ENCODE data around the gene SHROOM3.
A peak's percentile ranks its signal among the peaks of the same experiment; 100 is the strongest.

SHROOM3 gene

DNA sequence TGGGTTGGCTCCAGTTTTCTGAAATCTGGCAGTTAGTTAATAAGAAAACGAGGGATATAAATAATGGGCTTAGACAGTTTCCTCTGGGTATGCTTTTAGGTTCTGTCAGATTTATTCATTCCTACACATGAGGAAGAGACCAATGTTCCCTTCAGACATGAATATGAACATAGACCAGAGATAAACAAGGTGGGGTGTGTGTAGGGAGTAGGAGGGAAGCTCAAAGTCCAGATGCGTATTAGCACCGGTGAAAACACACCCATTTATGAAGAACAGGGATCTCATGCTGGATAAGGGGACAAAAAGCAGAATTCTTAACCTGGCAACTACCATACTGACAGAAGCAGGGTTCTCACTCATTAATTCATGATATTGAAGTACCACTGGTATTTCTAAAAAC is 240.0 kb downstream of the SHROOM3 start:
- Histone ChIP-seq H3K36me3 (ENCODE audit: control insufficient read depth, insufficient read depth, low read length) (no peaks in the 10 kb centered on the region), H3K4me3 (ENCODE audit: low read depth, low read length) (no peak overlapping the region), H3K4me1 (ENCODE audit: control insufficient read depth, insufficient read depth, low read length) (no peaks in the 10 kb centered on the region), H3K27ac (ENCODE audit: low read depth, low read length) (no peak overlapping the region), H3K9ac (ENCODE audit: low read depth, low read length) (no peak overlapping the region), H3K27me3 (ENCODE audit: control insufficient read depth, insufficient read depth, low read length) (no peaks in the 10 kb centered on the region), H3K9me3 (ENCODE audit: control insufficient read depth, insufficient read depth, low read length) (no peaks in the 10 kb centered on the region)

DNA sequence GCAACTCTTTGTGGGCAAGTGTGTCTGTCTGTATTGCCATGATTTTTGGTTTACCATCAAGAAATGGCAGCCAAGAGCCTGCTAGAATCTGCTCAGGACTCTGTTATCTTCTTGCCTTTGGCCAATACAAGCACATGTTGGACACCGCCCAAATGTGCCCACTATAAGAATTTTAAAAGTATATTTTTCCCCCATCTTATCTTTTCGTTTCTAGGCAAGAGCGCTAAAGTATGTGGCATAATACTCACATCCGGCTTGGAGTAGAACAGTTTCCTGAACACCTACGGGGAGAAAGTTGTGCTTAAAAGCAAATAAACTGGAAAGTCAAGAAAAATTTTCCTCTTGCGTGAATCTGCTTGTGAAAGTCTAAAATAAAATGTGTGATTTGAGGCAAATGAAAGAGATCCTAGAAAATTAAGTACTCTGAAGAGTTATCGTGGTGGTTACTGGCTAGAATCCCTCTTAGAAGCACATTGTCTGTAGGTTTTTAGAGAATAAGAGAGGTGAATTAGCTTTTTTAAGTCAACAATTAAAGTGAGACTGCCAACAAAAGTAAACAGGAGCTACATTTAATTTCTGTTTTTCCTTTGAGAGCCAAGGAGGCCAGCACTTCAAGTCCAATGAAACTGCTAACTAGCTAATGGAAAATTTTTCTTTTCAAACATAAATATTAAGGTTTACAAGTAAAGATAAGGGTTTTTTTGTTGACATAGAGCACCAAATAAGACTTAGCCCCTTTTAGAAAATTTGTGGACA is 242.7 kb downstream of the SHROOM3 start:
- Histone ChIP-seq H3K27me3 (ENCODE audit: control insufficient read depth, insufficient read depth, low read length) (no peaks in the 10 kb centered on the region), H3K4me3 (ENCODE audit: low read depth, low read length) (no peak overlapping the region), H3K36me3 (ENCODE audit: control insufficient read depth, insufficient read depth, low read length) (no peaks in the 10 kb centered on the region), H3K4me1 (ENCODE audit: control insufficient read depth, insufficient read depth, low read length) (no peaks in the 10 kb centered on the region), H3K9me3 (ENCODE audit: control insufficient read depth, insufficient read depth, low read length) (no peaks in the 10 kb centered on the region), H3K9ac (ENCODE audit: low read depth, low read length) (no peak overlapping the region), H3K27ac (ENCODE audit: low read depth, low read length) (no peak overlapping the region)

DNA sequence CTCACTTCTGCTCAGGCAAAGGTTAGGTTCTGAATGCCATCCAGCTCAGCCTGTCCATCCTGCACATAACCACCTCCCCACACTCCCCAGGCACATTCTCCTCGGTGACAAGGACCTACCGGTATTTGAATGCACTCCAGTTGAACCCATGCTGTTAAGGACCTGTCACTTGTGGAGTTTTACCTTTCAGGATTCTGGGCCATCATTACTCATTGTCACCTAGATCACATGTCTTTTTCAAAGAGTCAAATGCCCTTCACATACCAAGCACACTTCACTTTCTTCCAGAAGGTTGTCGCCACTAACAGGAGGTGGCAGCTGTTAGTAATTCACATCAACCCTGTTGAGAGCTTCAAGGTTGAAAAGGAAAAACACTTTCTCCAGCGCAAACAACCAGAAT is 244.7 kb downstream of the SHROOM3 start:
- Histone ChIP-seq H3K4me3 (ENCODE audit: low read depth, low read length) (no peak overlapping the region), H3K9ac (ENCODE audit: low read depth, low read length) (no peak overlapping the region), H3K4me1 (ENCODE audit: control insufficient read depth, insufficient read depth, low read length) (no peaks in the 10 kb centered on the region), H3K27ac (ENCODE audit: low read depth, low read length) (no peak overlapping the region), H3K9me3 (ENCODE audit: control insufficient read depth, insufficient read depth, low read length) (no peaks in the 10 kb centered on the region), H3K27me3 (ENCODE audit: control insufficient read depth, insufficient read depth, low read length) (no peaks in the 10 kb centered on the region), H3K36me3 (ENCODE audit: control insufficient read depth, insufficient read depth, low read length) (no peaks in the 10 kb centered on the region)

DNA sequence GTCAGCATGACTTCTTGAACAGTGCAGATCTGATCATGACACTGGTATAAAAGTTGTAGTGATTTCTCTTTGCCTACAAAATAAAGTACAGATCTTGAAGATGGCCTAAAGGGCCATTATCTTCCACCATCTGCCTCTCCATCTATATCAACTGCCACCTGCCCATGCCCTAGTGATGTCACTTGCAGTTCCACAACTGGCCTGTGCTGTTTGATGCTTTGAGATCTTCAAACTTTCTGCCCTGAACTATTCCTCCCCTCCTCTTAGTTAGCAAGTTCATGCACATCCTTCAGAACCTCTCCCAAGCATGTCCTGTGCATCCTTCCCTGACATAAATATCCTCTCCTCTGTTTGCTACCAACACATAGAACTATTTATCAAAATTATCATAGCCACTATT is 245.9 kb downstream of the SHROOM3 start:
- Histone ChIP-seq H3K4me3 (ENCODE audit: low read depth, low read length) (no peak overlapping the region), H3K27me3 (ENCODE audit: control insufficient read depth, insufficient read depth, low read length) (no peaks in the 10 kb centered on the region), H3K4me1 (ENCODE audit: control insufficient read depth, insufficient read depth, low read length) (no peaks in the 10 kb centered on the region), H3K36me3 (ENCODE audit: control insufficient read depth, insufficient read depth, low read length) (no peaks in the 10 kb centered on the region), H3K9ac (ENCODE audit: low read depth, low read length) (no peak overlapping the region), H3K9me3 (ENCODE audit: control insufficient read depth, insufficient read depth, low read length) (no peaks in the 10 kb centered on the region), H3K27ac (ENCODE audit: low read depth, low read length) (no peak overlapping the region)

DNA sequence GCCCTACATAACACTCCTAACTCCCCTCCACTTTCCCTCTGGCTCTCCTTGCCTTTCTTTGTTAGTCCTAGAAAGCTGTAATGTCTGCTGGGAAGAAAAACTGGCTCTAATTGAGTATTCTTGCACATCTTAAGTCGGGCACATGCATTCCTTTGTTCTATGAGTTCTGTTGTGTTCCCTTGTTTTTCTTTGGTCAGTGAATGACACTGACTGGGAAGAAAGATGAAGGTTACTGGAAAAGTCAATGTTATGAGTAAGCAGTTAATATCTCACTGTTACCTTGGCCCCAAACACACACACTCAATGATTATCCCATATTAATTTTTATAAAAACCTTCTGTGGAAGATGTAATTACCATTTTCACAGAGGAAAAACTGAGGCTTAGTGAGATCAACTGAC is 247.0 kb downstream of the SHROOM3 start:
- H3K36me3 ChIP-seq (ENCODE audit: control insufficient read depth, insufficient read depth, low read length) = no peaks in the 10 kb centered on the region
- no peak overlapping the region for H3K9ac ChIP-seq (ENCODE audit: low read depth, low read length)

DNA sequence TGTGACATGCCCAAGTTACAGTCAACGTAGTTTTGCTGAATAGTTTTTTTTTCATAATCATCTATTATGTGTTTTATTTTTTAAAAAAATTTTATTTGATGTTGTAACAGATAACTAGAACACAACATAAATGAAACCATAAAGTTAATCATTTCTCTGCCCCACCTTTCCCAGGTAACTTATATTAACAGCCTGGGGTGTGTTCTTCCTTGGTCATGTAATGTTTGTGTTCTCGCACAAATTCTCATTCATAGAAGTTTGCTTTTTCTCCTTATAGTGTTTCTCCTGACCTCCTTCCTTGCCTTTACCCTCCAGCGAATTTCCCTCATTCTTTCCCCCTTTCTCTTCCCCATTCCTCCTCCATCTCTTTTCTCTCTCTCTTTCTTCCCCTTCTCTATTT is 248.1 kb downstream of the SHROOM3 start:
- H3K9ac ChIP-seq (ENCODE audit: low read depth, low read length) = no peak overlapping the region
- peaks cover 10% of the 10 kb centered on the region for H3K4me1 ChIP-seq (ENCODE audit: control insufficient read depth, insufficient read depth, low read length)
- no peaks in the 10 kb centered on the region for H3K36me3 ChIP-seq (ENCODE audit: control insufficient read depth, insufficient read depth, low read length)
- H3K27me3 ChIP-seq (ENCODE audit: control insufficient read depth, insufficient read depth, low read length) = peaks cover 12% of the 10 kb centered on the region
- no peak overlapping the region for H3K27ac ChIP-seq (ENCODE audit: low read depth, low read length)
- H3K4me3 ChIP-seq (ENCODE audit: low read depth, low read length) = no peak overlapping the region
- no peaks in the 10 kb centered on the region for H3K9me3 ChIP-seq (ENCODE audit: control insufficient read depth, insufficient read depth, low read length)

More for the DNA sequence above, 247.0 kb downstream of the SHROOM3 start:
- Histone ChIP-seq H3K27ac (ENCODE audit: low read depth, low read length) (no peak overlapping the region), H3K9me3 (ENCODE audit: control insufficient read depth, insufficient read depth, low read length) (no peaks in the 10 kb centered on the region), H3K27me3 (ENCODE audit: control insufficient read depth, insufficient read depth, low read length) (0 out of 2 replicates have a peak, but pooled peaks cover under 1% of the 10 kb centered on the region), H3K4me1 (ENCODE audit: control insufficient read depth, insufficient read depth, low read length) (no peaks in the 10 kb centered on the region), H3K4me3 (ENCODE audit: low read depth, low read length) (no peak overlapping the region)

DNA sequence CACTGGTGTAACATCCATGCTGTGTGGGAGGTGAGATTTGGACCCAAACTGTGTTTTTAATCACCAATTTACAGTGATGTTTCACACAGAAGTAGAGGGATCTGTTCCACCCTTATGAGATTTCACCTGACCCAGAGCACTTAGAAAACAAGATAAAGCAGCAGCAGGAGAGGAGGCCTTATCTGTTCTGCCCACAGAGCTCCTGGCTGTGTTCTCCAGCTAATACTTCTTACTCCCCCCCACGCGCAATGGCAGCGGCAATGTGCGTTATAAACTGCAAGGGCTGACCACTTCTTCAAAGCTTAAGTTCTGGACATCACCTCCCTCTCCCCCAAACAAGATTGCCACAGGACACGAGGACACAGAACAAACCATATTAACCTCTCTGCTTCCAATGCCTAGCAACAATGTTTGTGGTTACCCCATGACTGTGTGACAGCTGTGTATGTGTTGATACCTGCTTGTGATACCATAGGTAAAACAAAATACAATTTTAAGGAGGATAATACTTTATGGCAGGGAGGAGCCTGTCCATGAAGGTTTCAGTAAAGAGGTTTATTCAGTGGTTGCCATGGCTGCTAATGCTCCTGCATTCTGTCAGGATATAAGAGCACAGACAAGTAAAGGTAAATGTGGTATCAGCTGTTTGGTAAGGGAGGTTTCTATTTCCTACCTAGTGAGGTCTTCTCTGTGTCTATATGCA is 252.9 kb downstream of the SHROOM3 start:
- H3K4me1 ChIP-seq (ENCODE audit: control insufficient read depth, insufficient read depth, low read length) = peaks cover 36% of the 10 kb centered on the region
- no peak overlapping the region for H3K27ac ChIP-seq (ENCODE audit: low read depth, low read length)

DNA sequence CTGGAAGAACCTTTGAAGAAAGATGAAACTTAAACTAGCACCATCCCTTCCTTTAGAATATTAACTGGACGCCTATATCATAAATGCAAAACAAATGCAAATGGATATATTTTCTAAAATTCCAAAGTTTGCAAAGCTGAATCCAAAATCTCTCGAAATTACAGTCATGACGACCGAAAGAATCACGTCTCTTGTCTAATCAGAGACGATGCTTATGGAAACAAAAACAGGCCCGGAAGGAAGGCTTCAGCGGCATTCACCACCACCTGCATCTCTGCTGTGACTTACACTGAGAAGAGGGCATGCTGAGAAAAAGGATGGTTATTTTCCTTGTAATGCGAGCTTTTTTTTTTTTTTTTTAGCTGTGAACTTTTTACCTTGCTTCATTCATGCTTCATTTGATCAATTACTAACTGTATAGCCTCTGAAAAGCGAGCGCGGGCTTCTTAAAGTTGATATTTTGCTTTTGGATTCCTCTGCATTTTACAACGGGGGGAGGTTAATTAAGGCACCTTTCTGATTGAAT is 253.7 kb downstream of the SHROOM3 start:
- H3K4me1 ChIP-seq (ENCODE audit: control insufficient read depth, insufficient read depth, low read length) = peaks cover 36% of the 10 kb centered on the region
- peak overlapping the region; percentile 58 for H3K27ac ChIP-seq (ENCODE audit: low read depth, low read length)
- peak overlapping the region; percentile 72 for H3K4me3 ChIP-seq (ENCODE audit: low read depth, low read length)
- H3K36me3 ChIP-seq (ENCODE audit: control insufficient read depth, insufficient read depth, low read length) = no peaks in the 10 kb centered on the region
- H3K9ac ChIP-seq (ENCODE audit: low read depth, low read length) = peak overlapping the region; percentile 70; the same call in 1 of the 2 replicates
- peaks cover 16% of the 10 kb centered on the region for H3K27me3 ChIP-seq (ENCODE audit: control insufficient read depth, insufficient read depth, low read length)
- no peaks in the 10 kb centered on the region for H3K9me3 ChIP-seq (ENCODE audit: control insufficient read depth, insufficient read depth, low read length)

More for the DNA sequence above, 252.9 kb downstream of the SHROOM3 start:
- no peak overlapping the region for H3K4me3 ChIP-seq (ENCODE audit: low read depth, low read length)
- no peak overlapping the region for H3K9ac ChIP-seq (ENCODE audit: low read depth, low read length)
- H3K27me3 ChIP-seq (ENCODE audit: control insufficient read depth, insufficient read depth, low read length) = peaks cover 16% of the 10 kb centered on the region
- H3K36me3 ChIP-seq (ENCODE audit: control insufficient read depth, insufficient read depth, low read length) = no peaks in the 10 kb centered on the region
- H3K9me3 ChIP-seq (ENCODE audit: control insufficient read depth, insufficient read depth, low read length) = no peaks in the 10 kb centered on the region

DNA sequence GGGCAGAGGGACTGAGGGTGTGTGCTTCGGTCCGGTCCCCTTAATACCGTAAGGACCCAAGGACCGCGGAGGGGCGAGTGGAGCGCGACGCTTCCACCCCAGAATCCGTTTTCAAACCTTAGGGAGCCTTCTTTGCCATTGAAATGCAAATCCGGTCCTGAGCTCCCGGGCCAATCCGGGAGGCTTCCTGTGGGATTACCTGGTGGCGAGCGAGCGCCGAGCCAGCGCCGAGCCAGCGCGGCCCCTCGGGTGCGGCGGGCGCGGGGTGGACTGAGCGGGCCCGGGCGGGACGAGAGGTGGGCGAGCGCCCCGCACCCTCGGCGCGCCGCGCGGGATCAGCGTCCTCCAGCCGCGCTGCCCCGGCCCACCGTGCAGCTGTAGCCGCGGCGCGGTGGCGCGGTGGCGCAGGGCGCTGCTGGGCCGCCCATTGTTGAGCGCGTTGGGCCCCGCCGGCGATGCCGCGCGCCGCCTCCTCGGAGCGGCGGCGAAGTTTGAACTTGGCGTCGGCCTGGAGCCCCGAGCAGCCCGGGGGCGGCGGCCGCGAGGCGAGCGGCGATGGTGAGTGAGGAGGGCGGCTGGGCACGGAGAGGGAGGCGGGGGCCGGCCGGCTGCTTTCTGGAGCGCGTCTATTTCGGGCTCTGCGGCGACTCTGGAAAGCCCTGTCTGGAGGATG is 254.3 kb downstream of the SHROOM3 start:
- Histone ChIP-seq H3K36me3 (ENCODE audit: control insufficient read depth, insufficient read depth, low read length) (no peaks in the 10 kb centered on the region), H3K4me1 (ENCODE audit: control insufficient read depth, insufficient read depth, low read length) (peaks cover 36% of the 10 kb centered on the region), H3K9ac (ENCODE audit: low read depth, low read length) (peak overlapping the region; percentile 70), H3K4me3 (ENCODE audit: low read depth, low read length) (peak overlapping the region; percentile 72), H3K9me3 (ENCODE audit: control insufficient read depth, insufficient read depth, low read length) (no peaks in the 10 kb centered on the region), H3K27ac (ENCODE audit: low read depth, low read length) (peak overlapping the region; percentile 71), H3K27me3 (ENCODE audit: control insufficient read depth, insufficient read depth, low read length) (peaks cover 16% of the 10 kb centered on the region)

DNA sequence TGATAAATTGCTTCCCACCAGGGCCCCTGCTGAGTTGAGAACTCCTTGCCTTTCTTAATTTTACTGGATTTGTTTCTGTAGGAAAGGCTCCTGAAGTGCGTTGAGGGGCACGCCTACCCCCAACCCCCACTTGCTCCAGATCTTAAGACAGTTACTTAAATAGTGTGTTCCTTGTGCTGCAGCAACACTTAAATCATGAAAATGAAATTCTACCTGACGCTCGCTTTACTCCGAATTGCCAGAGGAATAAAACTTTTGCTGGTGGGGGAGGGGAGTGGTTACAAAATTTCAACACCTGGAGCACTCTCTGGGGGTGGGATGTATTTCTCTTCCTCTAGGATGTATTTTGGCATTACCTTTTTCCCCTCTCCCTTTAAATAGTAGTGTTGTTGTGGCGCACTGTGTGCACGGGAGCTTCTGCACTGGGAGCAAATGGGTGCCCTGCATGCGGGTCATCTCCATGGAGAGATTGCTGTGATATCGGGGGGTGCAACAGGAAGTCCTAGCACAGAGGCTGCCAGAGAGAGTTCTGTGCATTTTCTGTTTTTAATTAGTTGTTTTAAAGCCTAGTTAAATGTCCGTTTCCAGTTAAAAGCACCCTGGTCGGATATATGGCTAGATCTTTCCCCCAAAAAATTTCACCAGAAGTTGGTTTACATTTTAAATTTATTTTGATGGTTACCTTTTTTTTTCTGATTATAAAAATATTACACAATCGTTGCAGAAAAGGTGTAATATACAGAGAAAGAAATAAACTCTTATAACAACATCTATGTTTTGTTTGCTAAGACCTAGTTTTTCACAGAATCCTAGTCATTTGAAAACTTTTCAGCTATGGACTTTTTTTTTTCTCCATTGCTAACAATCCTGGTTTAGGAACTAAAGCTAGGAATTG is 255.2 kb downstream of the SHROOM3 start:
- Histone ChIP-seq H3K27me3 (ENCODE audit: control insufficient read depth, insufficient read depth, low read length) (peaks cover 16% of the 10 kb centered on the region), H3K36me3 (ENCODE audit: control insufficient read depth, insufficient read depth, low read length) (no peaks in the 10 kb centered on the region), H3K27ac (ENCODE audit: low read depth, low read length) (peak overlapping the region; percentile 71), H3K9ac (ENCODE audit: low read depth, low read length) (peak overlapping the region; percentile 70), H3K9me3 (ENCODE audit: control insufficient read depth, insufficient read depth, low read length) (no peaks in the 10 kb centered on the region), H3K4me1 (ENCODE audit: control insufficient read depth, insufficient read depth, low read length) (peaks cover 36% of the 10 kb centered on the region), H3K4me3 (ENCODE audit: low read depth, low read length) (peak overlapping the region; percentile 72)

Data from HUES48 (cell line).